Neural cell (in vitro differentiated cells): ENCODE results near the gene ADGRG7. TPM values are rescaled to one million over a fixed set of nuclear protein-coding genes. Genes with fewer than 3 reads are reported as not detected.
"Not testable (repeated sequence)": the region's sequence is repeated elsewhere in the genome, so short reads cannot be mapped to it uniquely, and the experiment has no call there.

Experiments
- H2AFZ ChIP-seq: fragments of 200-600, 300-800 bp; sonication (generic), shearing (Covaris generic); 2 replicates; pipeline ENCODE4 v1.6.0; 2014; ENCODE audit warnings: low read depth, mild to moderate bottlenecking, antibody characterized with exemption, low read length, moderate library complexity
- H3F3A ChIP-seq: fragments of 200-600 bp; shearing (Covaris generic); 2 replicates; pipeline ENCODE4 v1.6.1; 2016; ENCODE audit warnings: mild to moderate bottlenecking, moderate library complexity, mixed read lengths, antibody characterized with exemption, low read length; ENCODE audit not compliant: insufficient read depth, poor library complexity, severe bottlenecking
- H3K27ac ChIP-seq: fragments of 200-600, 300-800 bp; sonication (generic), shearing (Covaris generic); 2 replicates; pipeline ENCODE4 v1.5.1; 2014; ENCODE audit warnings: mild to moderate bottlenecking, low read length, moderate library complexity
- H3K27me3 ChIP-seq: fragments of 300-800, 200-600 bp; sonication (generic), shearing (Covaris generic); 2 replicates; pipeline ENCODE4 v1.6.0; 2014; ENCODE audit warnings: mild to moderate bottlenecking, low read depth, low read length, moderate library complexity; ENCODE audit not compliant: insufficient read depth
- H3K36me3 ChIP-seq: fragments of 300-800, 200-600 bp; sonication (generic), shearing (Covaris generic); 2 replicates; pipeline ENCODE4 v1.5.1; 2014; ENCODE audit warnings: mild to moderate bottlenecking, antibody characterized with exemption, low read length, moderate library complexity; ENCODE audit not compliant: insufficient read depth
- H3K4me2 ChIP-seq: fragments of 300-800, 200-600 bp; sonication (generic), shearing (Covaris generic); 2 replicates; pipeline ENCODE4 v1.6.0; 2014; ENCODE audit warnings: mild to moderate bottlenecking, low read length
- H3K4me3 ChIP-seq: fragments of 300-800, 200-600 bp; sonication (generic), shearing (Covaris generic); 2 replicates; pipeline ENCODE4 v1.5.1; 2014; ENCODE audit warnings: mild to moderate bottlenecking, low read length, moderate library complexity
- H3K79me2 ChIP-seq: fragments of 200-600 bp; shearing (Covaris generic); replicated peaks from 2 replicates; pipeline ENCODE4 v1.6.0; 2014; ENCODE audit warnings: mild to moderate bottlenecking, low read length, moderate library complexity; ENCODE audit not compliant: insufficient read depth
- H3K9ac ChIP-seq: fragments of 300-800, 200-600 bp; sonication (generic), shearing (Covaris generic); 2 replicates; pipeline ENCODE4 v1.6.1; 2016; ENCODE audit warnings: mild to moderate bottlenecking, low read length, mixed read lengths
- H3K9me2 ChIP-seq: fragments of 200-600 bp; shearing (Covaris generic); 2 replicates; pipeline ENCODE4 v1.6.1; 2016; ENCODE audit warnings: mild to moderate bottlenecking, low read length, mixed read lengths; ENCODE audit not compliant: insufficient read depth
- H3K9me3 ChIP-seq: fragments of 200-600, 300-800 bp; sonication (generic), shearing (Covaris generic); 2 replicates; pipeline ENCODE4 v1.6.1; 2016; ENCODE audit warnings: mild to moderate bottlenecking, mixed run types, low read length, moderate library complexity, mixed read lengths
- H4K20me1 ChIP-seq: fragments of 200-600 bp; shearing (Covaris generic); 2 replicates; pipeline ENCODE4 v1.6.1; 2016; ENCODE audit warnings: mild to moderate bottlenecking, mixed run types; ENCODE audit not compliant: insufficient read depth
- EP300 ChIP-seq: fragments of 450-650 bp; conservative IDR thresholded peaks from 2 replicates; pipeline ENCODE4 v1.6.1; 2014; ENCODE audit warnings: antibody characterized with exemption, mild to moderate bottlenecking, moderate library complexity; ENCODE audit not compliant: poor library complexity, severe bottlenecking
- EZH2 ChIP-seq: fragments of 200-600, 300-800 bp; shearing (Covaris generic), sonication (generic); IDR thresholded peaks from 2 replicates; pipeline ENCODE4 v1.6.1; 2014; ENCODE audit warnings: antibody characterized with exemption, low read length, borderline replicate concordance, mild to moderate bottlenecking; ENCODE audit not compliant: insufficient read depth, poor library complexity, severe bottlenecking
- MXI1 ChIP-seq: fragments of 450-650 bp; conservative IDR thresholded peaks from 2 replicates; pipeline ENCODE4 v1.6.1; 2014; ENCODE audit warnings: antibody characterized with exemption, mild to moderate bottlenecking; ENCODE audit not compliant: poor library complexity, severe bottlenecking
- POLR2AphosphoS5 ChIP-seq: IDR thresholded peaks from 2 replicates; pipeline ENCODE4 v1.6.1; 2012
- RAD21 ChIP-seq: fragments of 450-650 bp; conservative IDR thresholded peaks from 2 replicates; pipeline ENCODE4 v1.6.1; 2014; ENCODE audit warnings: antibody characterized with exemption, mild to moderate bottlenecking, moderate library complexity
- SMC3 ChIP-seq: fragments of 450-650 bp; conservative IDR thresholded peaks from 2 replicates; pipeline ENCODE4 v1.6.1; 2014; ENCODE audit warnings: antibody characterized with exemption, mild to moderate bottlenecking, moderate library complexity; ENCODE audit not compliant: poor library complexity
- TAF1 ChIP-seq: IDR thresholded peaks from 2 replicates; pipeline ENCODE4 v1.6.1; 2012; ENCODE audit warnings: low read depth
- polyA plus RNA-seq: library from polyadenylated mRNA; depleted of rRNA; stranded (reverse); fragments of >200 nt; gene quantifications from 2 replicates; pipeline ENCODE4 v1.2.3, GENCODE V29; 2014
- TF ChIP-seq, protein P1 (sequence below): fragments of 450-650 bp; IDR thresholded peaks from 2 replicates; pipeline ENCODE4 v1.5.1; 2014; ENCODE audit warnings: antibody characterized with exemption, mild to moderate bottlenecking, moderate library complexity; ENCODE audit not compliant: poor library complexity, severe bottlenecking
- TF ChIP-seq, protein P2 (sequence below): IDR thresholded peaks from 2 replicates; pipeline ENCODE4 v1.6.1; 2012; ENCODE audit warnings: borderline replicate concordance

The ADGRG7 gene
- polyA plus RNA-seq, 1 donor from 2014 or later = not detected

DNA sequence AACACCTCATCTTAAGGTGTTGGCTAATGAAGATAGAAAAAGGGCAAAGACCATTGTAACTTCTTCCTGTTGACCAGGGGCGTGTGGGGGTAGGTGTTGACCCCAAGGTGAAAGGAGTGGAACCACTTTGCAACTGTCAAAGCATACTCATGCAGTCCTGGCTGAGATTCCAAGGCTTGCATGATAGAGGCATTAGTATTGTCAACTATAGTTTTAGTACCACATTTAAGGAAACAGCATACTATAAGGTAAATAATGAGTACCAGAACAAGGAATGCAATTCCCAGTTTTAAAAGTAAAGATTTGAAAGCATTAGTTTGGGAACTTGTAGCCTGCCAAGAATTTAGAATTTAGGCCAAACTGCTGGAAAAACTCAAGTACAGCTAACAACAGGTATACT lies 27.8 kb upstream of the ADGRG7 start:
- no peaks in the 10 kb centered on the region for H3K9me2 ChIP-seq
- no peak overlapping the region for H3K4me3 ChIP-seq
- no peak overlapping the region for H3K27ac ChIP-seq
- no peaks in the 10 kb centered on the region for H3K36me3 ChIP-seq
- no peak overlapping the region for H2AFZ ChIP-seq
- TF ChIP-seq POLR2AphosphoS5 (no peak), SMC3 (no peak), EP300 (no peak), TAF1 (no peak), MXI1 (no peak), RAD21 (no peak)
- TF ChIP-seq, protein P1, sequence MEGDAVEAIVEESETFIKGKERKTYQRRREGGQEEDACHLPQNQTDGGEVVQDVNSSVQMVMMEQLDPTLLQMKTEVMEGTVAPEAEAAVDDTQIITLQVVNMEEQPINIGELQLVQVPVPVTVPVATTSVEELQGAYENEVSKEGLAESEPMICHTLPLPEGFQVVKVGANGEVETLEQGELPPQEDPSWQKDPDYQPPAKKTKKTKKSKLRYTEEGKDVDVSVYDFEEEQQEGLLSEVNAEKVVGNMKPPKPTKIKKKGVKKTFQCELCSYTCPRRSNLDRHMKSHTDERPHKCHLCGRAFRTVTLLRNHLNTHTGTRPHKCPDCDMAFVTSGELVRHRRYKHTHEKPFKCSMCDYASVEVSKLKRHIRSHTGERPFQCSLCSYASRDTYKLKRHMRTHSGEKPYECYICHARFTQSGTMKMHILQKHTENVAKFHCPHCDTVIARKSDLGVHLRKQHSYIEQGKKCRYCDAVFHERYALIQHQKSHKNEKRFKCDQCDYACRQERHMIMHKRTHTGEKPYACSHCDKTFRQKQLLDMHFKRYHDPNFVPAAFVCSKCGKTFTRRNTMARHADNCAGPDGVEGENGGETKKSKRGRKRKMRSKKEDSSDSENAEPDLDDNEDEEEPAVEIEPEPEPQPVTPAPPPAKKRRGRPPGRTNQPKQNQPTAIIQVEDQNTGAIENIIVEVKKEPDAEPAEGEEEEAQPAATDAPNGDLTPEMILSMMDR = no peak
- H3K9me3 ChIP-seq = no peaks in the 10 kb centered on the region
- no peaks in the 10 kb centered on the region for H3K79me2 ChIP-seq
- H3K27me3 ChIP-seq = no peaks in the 10 kb centered on the region
- H3K4me2 ChIP-seq = no peak overlapping the region
- no peaks in the 10 kb centered on the region for H4K20me1 ChIP-seq
- no peaks in the 10 kb centered on the region for H3F3A ChIP-seq
- no peak overlapping the region for H3K9ac ChIP-seq

DNA sequence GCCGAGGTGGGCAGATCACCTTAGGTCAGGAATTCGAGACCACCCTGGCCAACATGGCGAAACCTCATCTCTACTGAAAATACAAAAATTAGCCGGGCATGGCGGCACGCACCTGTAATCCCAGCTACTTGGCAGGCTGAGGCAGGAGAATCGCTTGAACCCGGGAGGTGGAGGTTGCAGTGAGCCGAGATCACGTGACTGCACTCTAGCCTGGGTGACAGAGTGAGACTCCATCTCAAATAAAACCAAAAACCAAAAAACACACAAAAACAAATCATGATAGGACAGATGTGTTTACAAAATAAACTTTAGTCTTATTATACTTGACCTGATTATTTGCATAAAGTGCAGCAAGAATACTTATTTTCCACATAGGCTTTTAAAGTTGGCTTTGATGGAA lies 27.2 kb upstream of the ADGRG7 start:
- not testable (repeated sequence) for H3K9me2 ChIP-seq, H3F3A ChIP-seq, H3K9me3 ChIP-seq, H4K20me1 ChIP-seq, H2AFZ ChIP-seq, H3K27ac ChIP-seq, H3K4me3 ChIP-seq, H3K9ac ChIP-seq, H3K4me2 ChIP-seq, H3K79me2 ChIP-seq, H3K27me3 ChIP-seq, H3K36me3 ChIP-seq

DNA sequence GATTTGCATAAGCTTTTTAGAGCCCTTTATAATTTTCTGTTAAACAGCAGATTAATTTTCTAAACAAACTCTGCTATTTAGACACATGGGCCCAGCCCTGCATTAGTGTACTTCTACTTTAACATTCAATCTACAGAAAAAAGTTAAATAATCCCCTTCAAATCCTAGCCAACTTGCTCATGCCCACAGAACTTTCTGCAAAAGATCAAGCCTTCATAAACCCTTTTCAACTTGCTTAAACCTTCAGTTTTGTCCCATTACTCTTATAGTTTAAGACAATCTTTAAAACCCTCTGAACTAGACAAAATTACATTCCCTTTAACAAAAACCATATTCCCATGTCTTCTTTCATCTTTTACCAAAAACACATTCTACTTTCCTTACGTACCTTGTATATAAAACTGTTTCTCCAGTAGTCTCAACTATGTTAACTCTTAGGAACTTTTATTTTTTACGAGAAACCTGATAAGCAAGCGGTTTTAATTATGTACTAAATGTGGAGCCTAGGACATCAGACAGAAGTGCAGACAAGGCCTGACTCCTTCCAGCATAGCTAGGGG lies 25.2 kb upstream of the ADGRG7 start:
- no peak for TF ChIP-seq EP300
- Histone ChIP-seq H4K20me1 (no peaks in the 10 kb centered on the region), H3K36me3 (no peaks in the 10 kb centered on the region), H3K4me2 (no peak overlapping the region), H2AFZ (no peak overlapping the region), H3F3A (no peaks in the 10 kb centered on the region), H3K79me2 (no peaks in the 10 kb centered on the region), H3K27ac (no peak overlapping the region), H3K9me2 (no peaks in the 10 kb centered on the region), H3K4me3 (no peak overlapping the region), H3K27me3 (no peaks in the 10 kb centered on the region), H3K9me3 (no peaks in the 10 kb centered on the region), H3K9ac (no peak overlapping the region)

DNA sequence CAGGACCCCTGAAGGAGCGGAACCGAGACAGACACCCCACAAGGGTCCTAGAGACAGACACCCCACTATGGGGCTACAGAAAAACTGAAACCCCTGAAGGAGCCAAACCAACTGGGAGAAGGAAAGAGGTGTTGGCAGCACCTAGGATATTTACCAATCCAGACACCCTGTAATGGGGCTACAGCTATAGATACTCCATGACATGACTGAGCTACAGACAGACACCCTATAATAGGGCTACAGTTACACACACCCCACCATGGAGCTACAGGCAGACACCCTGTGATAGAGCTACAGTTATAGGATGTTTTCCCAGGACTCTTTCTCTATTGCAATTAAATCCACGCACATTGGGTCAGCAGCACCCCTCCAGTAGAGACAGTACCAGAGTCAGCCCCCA lies 22.6 kb upstream of the ADGRG7 start:
- H3K4me3 ChIP-seq = no peak overlapping the region
- no peaks in the 10 kb centered on the region for H3F3A ChIP-seq
- no peak overlapping the region for H3K4me2 ChIP-seq
- H3K27me3 ChIP-seq = no peaks in the 10 kb centered on the region
- H3K9ac ChIP-seq = no peak overlapping the region
- H3K36me3 ChIP-seq = no peaks in the 10 kb centered on the region
- H3K79me2 ChIP-seq = no peaks in the 10 kb centered on the region
- no peaks in the 10 kb centered on the region for H3K9me2 ChIP-seq
- H4K20me1 ChIP-seq = no peaks in the 10 kb centered on the region
- H2AFZ ChIP-seq = no peak overlapping the region
- H3K27ac ChIP-seq = no peak overlapping the region
- no peaks in the 10 kb centered on the region for H3K9me3 ChIP-seq
- TF ChIP-seq EZH2 = no peak
- no peak for TF ChIP-seq MXI1
- TF ChIP-seq RAD21 = no peak
- TF ChIP-seq, protein P2, sequence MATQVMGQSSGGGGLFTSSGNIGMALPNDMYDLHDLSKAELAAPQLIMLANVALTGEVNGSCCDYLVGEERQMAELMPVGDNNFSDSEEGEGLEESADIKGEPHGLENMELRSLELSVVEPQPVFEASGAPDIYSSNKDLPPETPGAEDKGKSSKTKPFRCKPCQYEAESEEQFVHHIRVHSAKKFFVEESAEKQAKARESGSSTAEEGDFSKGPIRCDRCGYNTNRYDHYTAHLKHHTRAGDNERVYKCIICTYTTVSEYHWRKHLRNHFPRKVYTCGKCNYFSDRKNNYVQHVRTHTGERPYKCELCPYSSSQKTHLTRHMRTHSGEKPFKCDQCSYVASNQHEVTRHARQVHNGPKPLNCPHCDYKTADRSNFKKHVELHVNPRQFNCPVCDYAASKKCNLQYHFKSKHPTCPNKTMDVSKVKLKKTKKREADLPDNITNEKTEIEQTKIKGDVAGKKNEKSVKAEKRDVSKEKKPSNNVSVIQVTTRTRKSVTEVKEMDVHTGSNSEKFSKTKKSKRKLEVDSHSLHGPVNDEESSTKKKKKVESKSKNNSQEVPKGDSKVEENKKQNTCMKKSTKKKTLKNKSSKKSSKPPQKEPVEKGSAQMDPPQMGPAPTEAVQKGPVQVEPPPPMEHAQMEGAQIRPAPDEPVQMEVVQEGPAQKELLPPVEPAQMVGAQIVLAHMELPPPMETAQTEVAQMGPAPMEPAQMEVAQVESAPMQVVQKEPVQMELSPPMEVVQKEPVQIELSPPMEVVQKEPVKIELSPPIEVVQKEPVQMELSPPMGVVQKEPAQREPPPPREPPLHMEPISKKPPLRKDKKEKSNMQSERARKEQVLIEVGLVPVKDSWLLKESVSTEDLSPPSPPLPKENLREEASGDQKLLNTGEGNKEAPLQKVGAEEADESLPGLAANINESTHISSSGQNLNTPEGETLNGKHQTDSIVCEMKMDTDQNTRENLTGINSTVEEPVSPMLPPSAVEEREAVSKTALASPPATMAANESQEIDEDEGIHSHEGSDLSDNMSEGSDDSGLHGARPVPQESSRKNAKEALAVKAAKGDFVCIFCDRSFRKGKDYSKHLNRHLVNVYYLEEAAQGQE = no peak
- TF ChIP-seq, protein P1 = no peak
- no peak for TF ChIP-seq POLR2AphosphoS5
- no peak for TF ChIP-seq TAF1
- no peak for TF ChIP-seq EP300
- no peak for TF ChIP-seq SMC3
